ENCODE data around the gene NCMAP. TPM values are rescaled to one million over a fixed set of nuclear protein-coding genes. Genes with fewer than 3 reads are reported as not detected.
A peak's percentile ranks its signal among the peaks of the same experiment; 100 is the strongest.

Gene NCMAP
- total and polyA plus RNA-seq, 2 of the 8 experiments (the other 6 are each of a cell fraction or from before 2014, with no cell fraction given) = 0.21 to 0.39 TPM

- FAIRE-seq (no peak), DNase-seq (ENCODE audit: low read depth in 1 of 2, low spot score in 2 of 2) (no peak)
- Histone ChIP-seq H2BK5ac (ENCODE audit: low read depth, low read length) (no peak overlapping the region), H3K9ac (replicated peaks in 1 of 4; ENCODE audit: extremely low read depth in 1 of 4, low read depth in 3 of 4, low read length in 3 of 4) (no peak overlapping the region), H2BK12ac (ENCODE audit: low read depth, low read length) (0 out of 2 replicates have a peak overlapping the region, but pooled peaks have one; percentile 9), H3K18ac (ENCODE audit: extremely low read depth, low read length) (no peak overlapping the region), H2AK5ac (ENCODE audit: low read depth, low read length) (no peak overlapping the region), H2BK120ac (replicated peaks; ENCODE audit: low read depth, low read length) (no peak overlapping the region), H3K27me3 (replicated peaks in 1 of 4; ENCODE audit: control insufficient read depth in 3 of 4, extremely low read depth in 1 of 4, insufficient read depth in 3 of 4, low read length in 3 of 4) (no peaks in the 10 kb centered on the region), H3K79me2 (ENCODE audit: control insufficient read depth in 1 of 2, insufficient read depth in 2 of 2, low read length in 2 of 2) (no peaks in the 10 kb centered on the region; a peak in 2 of 4 replicates), H3K4ac (replicated peaks; ENCODE audit: insufficient read length, low read depth, low read length) (no peak overlapping the region), H2BK20ac (ENCODE audit: low read length) (no peak overlapping the region), H4K91ac (replicated peaks; ENCODE audit: insufficient read length, low read length) (no peak overlapping the region), H4K8ac (ENCODE audit: extremely low read depth, insufficient read depth, low read length) (no peak overlapping the region), H3K36me3 (ENCODE audit: control insufficient read depth in 2 of 4, insufficient read depth in 4 of 4, low read length in 3 of 4) (no peaks in the 10 kb centered on the region), H3K27ac (ENCODE audit: low read depth, low read length) (no peak overlapping the region), H3K4me1 (replicated peaks in 1 of 4; ENCODE audit: control insufficient read depth in 3 of 4, insufficient read depth in 4 of 4, low read length in 3 of 4) (no peaks in the 10 kb centered on the region; a peak in 1 of 7 replicates), H2AFZ (ENCODE audit: low read length) (no peak overlapping the region), H3K4me2 (ENCODE audit: insufficient read depth in 1 of 2, low read depth in 2 of 2, low read length in 2 of 2) (no peak overlapping the region), H3K4me3 (ENCODE audit: extremely low read depth in 1 of 4, insufficient read depth in 2 of 4, low read depth in 3 of 4, low read length in 4 of 4) (no peak overlapping the region), H4K5ac (ENCODE audit: insufficient read length, low read depth, low read length) (no peak overlapping the region), H3K9me3 (ENCODE audit: insufficient read depth in 2 of 2, low read depth in 1 of 2, low read length in 1 of 2) (no peaks in the 10 kb centered on the region), H3K23ac (ENCODE audit: insufficient read length) (no peak overlapping the region), H3K56ac (replicated peaks; ENCODE audit: insufficient read length, low read depth, low read length) (no peak overlapping the region), H3K79me1 (ENCODE audit: low read depth, low read length) (peaks cover 2% of the 10 kb centered on the region; the same call in 1 of the 2 replicates), H3K23me2 (ENCODE audit: low read depth, low read length) (no peaks in the 10 kb centered on the region), H4K20me1 (replicated peaks in 1 of 2; ENCODE audit: control insufficient read depth in 1 of 2, insufficient read depth in 2 of 2, low read length in 2 of 2) (no peaks in the 10 kb centered on the region), H3K14ac (ENCODE audit: insufficient read length) (no peak overlapping the region), H2BK15ac (ENCODE audit: low read length) (no peak overlapping the region)
- TF ChIP-seq JUN (IDR thresholded peaks at IDR 0.05; ENCODE audit: low read depth, low read length) = no peak
- TF ChIP-seq CHD1 (IDR thresholded peaks at IDR 0.05; ENCODE audit: low read depth, low read length) = no peak
- no peak for TF ChIP-seq NANOG (IDR thresholded peaks at IDR 0.05; ENCODE audit: insufficient read depth, low read depth, low read length, poor library complexity, severe bottlenecking)
- TF ChIP-seq POLR2A (IDR thresholded peaks at IDR 0.05; ENCODE audit: control extremely low read depth in 1 of 2, low read depth in 2 of 2, low read length in 2 of 2) = no peak
- no peak for TF ChIP-seq NRF1 (IDR thresholded peaks at IDR 0.05; ENCODE audit: low read depth, low read length)
- TF ChIP-seq KDM5A (IDR thresholded peaks at IDR 0.05; ENCODE audit: low read length) = no peak
- TF ChIP-seq PHF8 (conservative IDR thresholded peaks at IDR 0.05; ENCODE audit: low read depth, low read length) = no peak
- no peak for TF ChIP-seq CBX5 (IDR thresholded peaks at IDR 0.05; ENCODE audit: low read depth, low read length)
- no peak for TF ChIP-seq ZNF274 (IDR thresholded peaks at IDR 0.05; ENCODE audit: borderline replicate concordance, extremely low read depth, low read length)
- no peak for TF ChIP-seq CBX8 (IDR thresholded peaks at IDR 0.05; ENCODE audit: borderline replicate concordance, low read depth, low read length)
- TF ChIP-seq SP4 (IDR thresholded peaks at IDR 0.05; ENCODE audit: low read length) = no peak
- ChIA-PET POLR2A (ENCODE audit: partially characterized antibody) (interaction anchor here (1.2 kb wide), 1 partner anchor 12 kb away, joined by 3 read pairs; no protein-coding TSS in a partner anchor), CTCF (ENCODE audit: partially characterized antibody) (interaction anchor here (0.6 to 10.9 kb wide), 4 partner anchors 11 to 114 kb away, joined by 3 to 85 read pairs (median 4); no protein-coding TSS in a partner anchor)
- WGBS, 2 experiments (ENCODE audit: extremely low coverage in 1 of 2, insufficient coverage in 1 of 2, insufficient read length in 1 of 2, insufficient replicate concordance in 2 of 2, low coverage in 1 of 2, low lambda C conversion rate in 2 of 2, missing lambda C conversion rate in 1 of 2) = 86% methylated on average over 12 of the region's 12 CpGs; no CpG with 5 or more reads in 1 of the 2 experiments
Measured at GRCh38 chr1:24516506-24516905, 39.4 kb upstream of the NCMAP start.

All from H1 (cell line).